KMS-11 (cell line): Measurements from ENCODE around the gene ADIPOR2.

Experiments
- H2AFZ ChIP-seq: fragments of 200-600 bp; sonication (generic); 2 replicates; pipeline ENCODE4 v1.6.1; 2016; ENCODE audit warnings: antibody characterized with exemption, mixed run types, low read depth
- H3K27ac ChIP-seq: fragments of 200-600 bp; sonication (generic); 2 replicates; pipeline ENCODE4 v1.6.1; 2016; ENCODE audit warnings: mild to moderate bottlenecking, mixed run types
- H3K27me3 ChIP-seq: fragments of 200-600 bp; sonication (generic); 2 replicates; pipeline ENCODE4 v1.6.1; 2017; ENCODE audit warnings: mild to moderate bottlenecking, low read depth, mixed run types, moderate library complexity; ENCODE audit not compliant: insufficient read depth
- H3K36me3 ChIP-seq: fragments of 200-600 bp; sonication (generic); 2 replicates; pipeline ENCODE4 v1.6.1; 2017; ENCODE audit warnings: mild to moderate bottlenecking, mixed run types; ENCODE audit not compliant: insufficient read depth
- H3K4me1 ChIP-seq: fragments of 200-600 bp; sonication (generic); 2 replicates; pipeline ENCODE4 v1.6.1; 2016; ENCODE audit warnings: mild to moderate bottlenecking, low read depth, mixed run types; ENCODE audit not compliant: poor library complexity, severe bottlenecking
- H3K4me2 ChIP-seq: fragments of 200-600 bp; sonication (generic); 2 replicates; pipeline ENCODE4 v1.7.0; 2016; ENCODE audit warnings: mild to moderate bottlenecking, mixed run types
- H3K4me3 ChIP-seq: fragments of 200-600 bp; sonication (generic); IDR thresholded peaks from 2 replicates; pipeline ENCODE4 v1.6.1; 2017; ENCODE audit warnings: low read depth, low read length, mixed read lengths; ENCODE audit not compliant: insufficient read depth
- H3K79me2 ChIP-seq: fragments of 200-600 bp; sonication (generic); 2 replicates; pipeline ENCODE4 v1.6.1; 2016; ENCODE audit warnings: low read depth, mixed run types; ENCODE audit not compliant: insufficient read depth
- H3K9ac ChIP-seq: fragments of 200-600 bp; sonication (generic); 2 replicates; pipeline ENCODE4 v1.6.1; 2016; ENCODE audit warnings: mild to moderate bottlenecking, mixed run types
- H4K20me1 ChIP-seq: fragments of 200-600 bp; sonication (generic); 2 replicates; pipeline ENCODE4 v1.6.1; 2016; ENCODE audit warnings: mild to moderate bottlenecking, mixed run types; ENCODE audit not compliant: insufficient read depth
- TF ChIP-seq, protein P1 (sequence below): fragments of 200-600 bp; sonication (generic); conservative IDR thresholded peaks from 2 replicates; pipeline ENCODE4 v1.6.1; 2017; ENCODE audit warnings: low read depth, mild to moderate bottlenecking, antibody characterized with exemption, low read length, moderate library complexity, mixed read lengths

The ADIPOR2 gene

DNA sequence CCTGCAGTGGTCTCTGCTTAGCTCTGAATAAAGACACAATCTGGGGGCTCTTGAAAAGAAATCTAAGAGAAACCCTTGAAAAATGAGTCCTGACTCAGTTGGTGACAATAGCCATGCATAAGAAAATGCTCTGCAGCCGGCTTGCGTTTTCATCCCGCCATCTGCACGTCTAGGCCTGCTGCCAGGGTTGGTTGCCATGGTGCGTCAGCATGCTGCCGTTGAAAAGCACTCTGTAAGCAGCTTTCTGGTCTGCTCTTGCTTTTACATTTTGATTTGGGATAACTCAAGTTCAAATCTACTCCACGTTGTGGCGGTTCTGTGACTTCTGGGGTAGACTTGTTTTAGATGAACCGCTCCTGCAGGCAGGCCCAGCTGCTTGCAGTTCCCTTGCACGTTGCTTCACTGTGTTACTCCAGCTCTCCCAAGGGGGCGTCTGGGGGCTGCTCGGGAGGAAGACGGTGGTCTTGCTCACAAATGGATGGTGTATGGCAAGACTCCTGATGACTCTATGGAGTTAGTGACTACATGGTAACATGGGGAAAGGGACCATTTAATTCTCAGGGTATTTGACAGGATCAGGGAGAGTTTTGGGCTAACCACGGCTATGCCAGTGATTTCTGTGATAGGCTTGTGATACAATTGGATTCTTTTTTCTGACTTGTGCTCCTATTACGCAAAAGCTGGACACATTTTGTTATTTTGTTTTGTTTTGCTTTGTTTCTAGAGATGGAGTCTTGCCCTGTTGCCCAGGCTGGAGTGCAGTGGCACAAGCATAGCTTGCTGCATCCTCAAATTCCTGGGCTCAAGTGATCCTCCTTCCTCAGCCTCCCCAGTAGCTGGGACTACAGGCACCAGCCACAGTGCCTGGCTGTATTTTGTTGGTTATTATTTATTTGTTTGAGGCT lies 46.1 kb upstream of the ADIPOR2 start:
- no peak overlapping the region for H3K4me3 ChIP-seq
- no peaks in the 10 kb centered on the region for H3K27me3 ChIP-seq
- H3K36me3 ChIP-seq = no peaks in the 10 kb centered on the region; the same call in 1 of the 2 replicates
- no peak overlapping the region for H2AFZ ChIP-seq
- H4K20me1 ChIP-seq = no peaks in the 10 kb centered on the region
- no peak overlapping the region for H3K9ac ChIP-seq
- H3K4me2 ChIP-seq = no peak overlapping the region; the same call in 1 of the 2 replicates
- peaks cover 9% of the 10 kb centered on the region for H3K4me1 ChIP-seq
- no peak overlapping the region for H3K27ac ChIP-seq
- no peaks in the 10 kb centered on the region; the same call in 1 of the 2 replicates for H3K79me2 ChIP-seq
- TF ChIP-seq, protein P1, sequence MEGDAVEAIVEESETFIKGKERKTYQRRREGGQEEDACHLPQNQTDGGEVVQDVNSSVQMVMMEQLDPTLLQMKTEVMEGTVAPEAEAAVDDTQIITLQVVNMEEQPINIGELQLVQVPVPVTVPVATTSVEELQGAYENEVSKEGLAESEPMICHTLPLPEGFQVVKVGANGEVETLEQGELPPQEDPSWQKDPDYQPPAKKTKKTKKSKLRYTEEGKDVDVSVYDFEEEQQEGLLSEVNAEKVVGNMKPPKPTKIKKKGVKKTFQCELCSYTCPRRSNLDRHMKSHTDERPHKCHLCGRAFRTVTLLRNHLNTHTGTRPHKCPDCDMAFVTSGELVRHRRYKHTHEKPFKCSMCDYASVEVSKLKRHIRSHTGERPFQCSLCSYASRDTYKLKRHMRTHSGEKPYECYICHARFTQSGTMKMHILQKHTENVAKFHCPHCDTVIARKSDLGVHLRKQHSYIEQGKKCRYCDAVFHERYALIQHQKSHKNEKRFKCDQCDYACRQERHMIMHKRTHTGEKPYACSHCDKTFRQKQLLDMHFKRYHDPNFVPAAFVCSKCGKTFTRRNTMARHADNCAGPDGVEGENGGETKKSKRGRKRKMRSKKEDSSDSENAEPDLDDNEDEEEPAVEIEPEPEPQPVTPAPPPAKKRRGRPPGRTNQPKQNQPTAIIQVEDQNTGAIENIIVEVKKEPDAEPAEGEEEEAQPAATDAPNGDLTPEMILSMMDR = no peak

DNA sequence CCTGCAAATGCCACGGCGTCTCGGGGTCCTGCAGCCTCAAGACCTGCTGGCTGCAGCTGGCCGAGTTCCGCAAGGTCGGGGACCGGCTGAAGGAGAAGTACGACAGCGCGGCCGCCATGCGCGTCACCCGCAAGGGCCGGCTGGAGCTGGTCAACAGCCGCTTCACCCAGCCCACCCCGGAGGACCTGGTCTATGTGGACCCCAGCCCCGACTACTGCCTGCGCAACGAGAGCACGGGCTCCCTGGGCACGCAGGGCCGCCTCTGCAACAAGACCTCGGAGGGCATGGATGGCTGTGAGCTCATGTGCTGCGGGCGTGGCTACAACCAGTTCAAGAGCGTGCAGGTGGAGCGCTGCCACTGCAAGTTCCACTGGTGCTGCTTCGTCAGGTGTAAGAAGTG lies 45.1 kb upstream of the ADIPOR2 start:
- Histone ChIP-seq H3K4me1 (peaks cover 9% of the 10 kb centered on the region), H3K79me2 (no peaks in the 10 kb centered on the region; the same call in 1 of the 2 replicates), H3K27me3 (no peaks in the 10 kb centered on the region), H3K9ac (no peak overlapping the region), H3K36me3 (no peaks in the 10 kb centered on the region; the same call in 1 of the 2 replicates), H4K20me1 (no peaks in the 10 kb centered on the region), H2AFZ (no peak overlapping the region), H3K27ac (no peak overlapping the region), H3K4me2 (no peak overlapping the region), H3K4me3 (no peak overlapping the region)
- TF ChIP-seq, protein P1 = no peak

DNA sequence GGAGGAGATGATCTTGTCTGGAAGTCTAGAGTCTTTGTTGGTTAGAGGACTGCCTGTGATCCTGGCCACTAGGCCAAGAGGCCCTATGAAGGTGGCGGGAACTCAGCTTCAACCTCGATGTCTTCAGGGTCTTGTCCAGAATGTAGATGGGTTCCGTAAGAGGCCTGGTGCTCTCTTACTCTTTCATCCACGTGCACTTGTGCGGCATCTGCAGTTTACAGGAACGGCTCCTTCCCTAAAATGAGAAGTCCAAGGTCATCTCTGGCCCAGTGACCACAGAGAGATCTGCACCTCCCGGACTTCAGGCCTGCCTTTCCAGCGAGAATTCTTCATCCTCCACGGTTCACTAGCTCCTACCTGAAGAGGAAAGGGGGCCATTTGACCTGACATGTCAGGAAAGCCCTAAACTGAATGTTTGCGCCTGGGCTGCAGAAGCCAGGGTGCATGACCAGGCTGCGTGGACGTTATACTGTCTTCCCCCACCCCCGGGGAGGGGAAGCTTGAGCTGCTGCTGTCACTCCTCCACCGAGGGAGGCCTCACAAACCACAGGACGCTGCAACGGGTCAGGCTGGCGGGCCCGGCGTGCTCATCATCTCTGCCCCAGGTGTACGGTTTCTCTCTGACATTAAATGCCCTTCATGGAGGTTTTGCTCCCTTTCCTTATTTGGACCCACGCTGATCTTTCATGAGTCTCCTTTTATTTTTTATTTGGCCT lies 44.1 kb upstream of the ADIPOR2 start:
- H4K20me1 ChIP-seq = no peaks in the 10 kb centered on the region
- peaks cover 9% of the 10 kb centered on the region for H3K4me1 ChIP-seq
- TF ChIP-seq, protein P1 = no peak
- H2AFZ ChIP-seq = no peak overlapping the region
- H3K79me2 ChIP-seq = no peaks in the 10 kb centered on the region; the same call in 1 of the 2 replicates
- no peak overlapping the region for H3K27ac ChIP-seq
- H3K4me2 ChIP-seq = no peak overlapping the region
- H3K27me3 ChIP-seq = no peaks in the 10 kb centered on the region
- H3K9ac ChIP-seq = no peak overlapping the region
- H3K36me3 ChIP-seq = no peaks in the 10 kb centered on the region
- H3K4me3 ChIP-seq = no peak overlapping the region

DNA sequence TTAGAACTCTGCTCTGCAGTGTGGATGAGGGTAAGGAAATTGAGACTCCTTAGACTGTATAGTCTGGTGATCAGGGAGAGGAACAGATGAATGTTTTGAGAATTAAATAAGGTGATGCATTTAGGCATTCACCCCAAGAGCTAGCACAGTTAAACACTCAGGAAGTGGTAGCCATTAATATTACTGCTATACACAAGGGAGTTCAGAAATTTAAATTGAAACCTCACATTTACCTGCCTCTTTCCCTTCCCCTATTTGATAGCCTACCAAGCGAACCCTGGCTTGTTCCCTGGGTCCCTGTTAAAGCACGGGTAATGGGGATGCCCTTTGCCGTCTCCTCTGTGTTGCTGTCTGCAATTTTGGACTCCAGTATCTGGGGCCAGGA lies 43.6 kb upstream of the ADIPOR2 start:
- peaks cover 9% of the 10 kb centered on the region for H3K4me1 ChIP-seq
- no peaks in the 10 kb centered on the region for H3K36me3 ChIP-seq
- no peaks in the 10 kb centered on the region for H4K20me1 ChIP-seq
- no peak overlapping the region for H3K27ac ChIP-seq
- H3K4me3 ChIP-seq = no peak overlapping the region
- H3K79me2 ChIP-seq = no peaks in the 10 kb centered on the region; the same call in 1 of the 2 replicates
- TF ChIP-seq, protein P1 = no peak
- H3K9ac ChIP-seq = no peak overlapping the region
- no peak overlapping the region for H3K4me2 ChIP-seq
- no peaks in the 10 kb centered on the region for H3K27me3 ChIP-seq
- no peak overlapping the region for H2AFZ ChIP-seq
